ENCODE measurements around the gene AGXT2.

Gene AGXT2

GRCh38 chr5:34959323-34959722, 88.4 kb downstream of the AGXT2 start:
- DNase-seq (ENCODE audit: low read depth), result no peak

GRCh38 chr5:34957857-34958690, 89.7 kb downstream of the AGXT2 start:
- no peak for DNase-seq (ENCODE audit: low read depth)

DNA sequence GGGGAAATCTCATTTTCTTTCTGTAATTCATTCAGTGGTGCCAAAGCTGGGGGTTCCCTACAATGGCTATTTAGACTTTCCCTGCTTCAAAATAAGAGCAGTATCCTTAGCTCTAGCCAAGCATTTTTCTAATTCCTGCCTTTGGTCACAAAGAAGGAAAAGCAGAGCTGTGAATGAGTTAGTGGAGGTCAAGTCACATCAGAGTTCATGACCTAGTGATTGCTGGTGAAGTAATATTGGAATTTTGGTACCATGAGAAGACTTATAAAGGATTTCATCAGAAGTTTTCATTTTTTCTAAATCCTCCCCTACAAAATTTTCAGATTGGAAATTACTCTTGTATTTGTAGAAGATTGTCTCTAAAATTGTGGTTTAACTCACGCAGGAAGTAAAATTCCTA, 90.4 kb downstream of the AGXT2 start:
- DNase-seq (ENCODE audit: low read depth), result no peak

All from CMK (cell line).